ENCODE results near the gene SYDE1.

SYDE1 gene

GRCh38 chr19:15120135-15121026, 13.2 kb downstream of the SYDE1 start:
- peaks cover 8% of the 10 kb centered on the region for H3K4me1 ChIP-seq
- no peak for TF ChIP-seq CTCF (IDR thresholded peaks at IDR 0.05)
- no peaks in the 10 kb centered on the region for H3K36me3 ChIP-seq (ENCODE audit: control insufficient read depth, insufficient read depth, low read length)
- no peak overlapping the region for H3K9ac ChIP-seq
- H3K4me3 ChIP-seq (ENCODE audit: low read depth, low read length), result no peak overlapping the region
- no peaks in the 10 kb centered on the region for H3K27me3 ChIP-seq (ENCODE audit: control insufficient read depth, insufficient read depth, low read length)
- no peak overlapping the region for H3K27ac ChIP-seq
- no peaks in the 10 kb centered on the region for H3K79me2 ChIP-seq
- no peak overlapping the region for H3K4me2 ChIP-seq (ENCODE audit: low read length)
- no peak overlapping the region for H2AFZ ChIP-seq
- no peaks in the 10 kb centered on the region for H3K9me3 ChIP-seq (ENCODE audit: control insufficient read depth, low read length)

DNA sequence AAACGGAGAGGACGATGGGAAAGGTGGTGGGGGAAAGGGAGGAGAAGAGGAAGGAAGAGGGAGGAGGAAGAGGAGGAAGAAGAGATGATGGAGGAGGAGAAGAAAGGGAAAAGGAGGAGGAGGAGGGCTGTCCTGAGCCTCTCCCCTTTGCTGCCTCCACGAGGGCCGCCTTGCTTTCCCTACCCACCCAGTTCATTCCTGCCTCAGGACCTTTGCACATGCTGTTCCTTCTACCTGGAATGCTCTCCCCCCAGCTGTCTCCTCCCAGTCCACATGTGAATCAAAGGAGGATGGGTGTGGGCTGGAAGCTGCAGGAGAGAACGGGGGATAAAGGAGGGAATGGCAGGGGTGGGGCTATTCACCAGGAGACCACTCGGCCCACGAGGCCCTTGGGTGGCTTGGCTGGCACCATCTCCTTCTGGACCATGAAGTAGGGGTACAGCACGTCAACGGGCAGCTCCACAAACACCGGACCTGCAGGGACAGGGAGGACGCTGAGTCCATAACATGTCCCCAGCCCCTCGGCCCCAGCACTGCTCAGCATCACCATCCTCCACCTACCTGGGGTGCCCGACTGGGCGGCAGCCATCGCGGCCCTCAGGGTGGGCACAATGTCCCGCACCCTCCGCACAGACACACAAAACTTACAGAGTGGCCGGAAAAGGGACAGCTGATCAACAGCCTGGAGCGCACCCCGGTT, 15.3 kb downstream of the SYDE1 start:
- H3K9me3 ChIP-seq (ENCODE audit: control insufficient read depth, low read length), result no peaks in the 10 kb centered on the region
- H3K4me1 ChIP-seq, result peaks cover 14% of the 10 kb centered on the region
- TF ChIP-seq CTCF (IDR thresholded peaks at IDR 0.05), result no peak
- no peak overlapping the region for H3K4me3 ChIP-seq (ENCODE audit: low read depth, low read length)
- no peaks in the 10 kb centered on the region for H3K36me3 ChIP-seq (ENCODE audit: control insufficient read depth, insufficient read depth, low read length)
- no peak overlapping the region for H3K9ac ChIP-seq
- no peak overlapping the region for H3K4me2 ChIP-seq (ENCODE audit: low read length)
- no peak overlapping the region for H3K27ac ChIP-seq
- H2AFZ ChIP-seq, result no peak overlapping the region
- H3K79me2 ChIP-seq, result no peaks in the 10 kb centered on the region
- H3K27me3 ChIP-seq (ENCODE audit: control insufficient read depth, insufficient read depth, low read length), result no peaks in the 10 kb centered on the region

- H3K4me1 ChIP-seq, result peaks cover 14% of the 10 kb centered on the region
- H3K4me3 ChIP-seq (ENCODE audit: low read depth, low read length), result no peak overlapping the region
- no peak overlapping the region for H2AFZ ChIP-seq
- H3K9me3 ChIP-seq (ENCODE audit: control insufficient read depth, low read length), result no peaks in the 10 kb centered on the region
- no peak overlapping the region for H3K4me2 ChIP-seq (ENCODE audit: low read length)
- no peak overlapping the region for H3K9ac ChIP-seq
- no peaks in the 10 kb centered on the region for H3K36me3 ChIP-seq (ENCODE audit: control insufficient read depth, insufficient read depth, low read length)
- no peaks in the 10 kb centered on the region for H3K27me3 ChIP-seq (ENCODE audit: control insufficient read depth, insufficient read depth, low read length)
- no peaks in the 10 kb centered on the region for H3K79me2 ChIP-seq
- peak overlapping the region; percentile 97 for H3K27ac ChIP-seq
- no peak for TF ChIP-seq CTCF (IDR thresholded peaks at IDR 0.05)
Measured at GRCh38 chr19:15123031-15123890, 16.1 kb downstream of the SYDE1 start.

- no peaks in the 10 kb centered on the region for H3K27me3 ChIP-seq (ENCODE audit: control insufficient read depth, insufficient read depth, low read length)
- H3K4me1 ChIP-seq, result peaks cover 14% of the 10 kb centered on the region
- no peaks in the 10 kb centered on the region for H3K79me2 ChIP-seq
- TF ChIP-seq CTCF (IDR thresholded peaks at IDR 0.05), result no peak
- peak overlapping the region; percentile 97 for H3K27ac ChIP-seq
- H3K9me3 ChIP-seq (ENCODE audit: control insufficient read depth, low read length), result no peaks in the 10 kb centered on the region
- no peak overlapping the region for H2AFZ ChIP-seq
- no peak overlapping the region for H3K9ac ChIP-seq
- H3K4me2 ChIP-seq (ENCODE audit: low read length), result peak overlapping the region; percentile 98
- H3K4me3 ChIP-seq (ENCODE audit: low read depth, low read length), result peak overlapping the region; percentile 99
- no peaks in the 10 kb centered on the region for H3K36me3 ChIP-seq (ENCODE audit: control insufficient read depth, insufficient read depth, low read length)
Measured at GRCh38 chr19:15123900-15124299, 16.7 kb downstream of the SYDE1 start.

Data from parathyroid adenoma (tissue), 2 donors.